ENCODE results near the gene TBC1D22A. TPM values are rescaled to one million over a fixed set of nuclear protein-coding genes. Genes with fewer than 3 reads are reported as not detected.

Gene TBC1D22A
- total RNA-seq, 1 experiment from 2014 or later, result 14.3 TPM

DNA sequence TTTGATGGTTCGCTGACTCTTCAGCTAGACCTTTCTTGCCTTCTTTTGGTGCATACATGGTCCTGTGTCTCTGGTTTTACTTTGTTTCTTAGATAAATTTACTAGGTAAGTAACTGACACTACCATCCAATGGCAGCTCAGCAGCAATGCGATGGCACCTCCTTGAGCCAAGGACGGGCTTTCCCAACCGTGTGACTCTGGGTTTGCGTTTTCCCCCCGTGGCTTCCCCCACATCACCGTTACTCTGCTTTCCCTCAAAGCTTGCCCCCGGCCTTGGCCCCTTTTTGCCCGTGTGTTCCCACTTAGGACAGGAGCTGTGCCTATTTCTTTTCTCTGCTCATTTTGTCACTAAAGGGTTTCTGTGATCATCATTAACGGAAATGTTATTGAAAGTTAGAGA is 41.5 kb downstream of the TBC1D22A start:
- no peak for DNase-seq
- POLR2A ChIA-PET (ENCODE audit: unreplicated experiment), result no interaction called here
- Histone ChIP-seq H3F3A (ENCODE audit: low read length, unreplicated experiment) (no peaks in the 10 kb centered on the region), H3K9me2 (replicated peaks; ENCODE audit: low read length) (no peaks in the 10 kb centered on the region), H4K20me1 (ENCODE audit: low read length) (no peaks in the 10 kb centered on the region), H3K36me3 (ENCODE audit: low read depth, low read length) (no peaks in the 10 kb centered on the region), H3K79me2 (ENCODE audit: low read length) (no peaks in the 10 kb centered on the region), H3K9ac (ENCODE audit: low read length) (no peak overlapping the region), H3K27ac (ENCODE audit: low read length) (no peak overlapping the region), H2AFZ (ENCODE audit: low read length) (no peak overlapping the region), H3K27me3 (ENCODE audit: low read length) (no peaks in the 10 kb centered on the region), H3K4me2 (ENCODE audit: low read length) (no peak overlapping the region), H3K4me3 (ENCODE audit: low read length) (no peak overlapping the region), H3K9me3 (ENCODE audit: low read length) (no peaks in the 10 kb centered on the region), H3K4me1 (ENCODE audit: insufficient read depth, low read length) (no peaks in the 10 kb centered on the region)
- intact Hi-C loops (cut with micrococcal nuclease), result loop anchor here (2.0 kb wide), 1 partner anchor 25 kb away; no protein-coding TSS in a partner anchor
- TF ChIP-seq EZH2phosphoT487 (IDR thresholded peaks at IDR 0.05; ENCODE audit: borderline replicate concordance, low read length) (no peak), EZH2 (IDR thresholded peaks at IDR 0.05; ENCODE audit: low read length, unreplicated experiment) (no peak)
- TF ChIP-seq, protein P1, sequence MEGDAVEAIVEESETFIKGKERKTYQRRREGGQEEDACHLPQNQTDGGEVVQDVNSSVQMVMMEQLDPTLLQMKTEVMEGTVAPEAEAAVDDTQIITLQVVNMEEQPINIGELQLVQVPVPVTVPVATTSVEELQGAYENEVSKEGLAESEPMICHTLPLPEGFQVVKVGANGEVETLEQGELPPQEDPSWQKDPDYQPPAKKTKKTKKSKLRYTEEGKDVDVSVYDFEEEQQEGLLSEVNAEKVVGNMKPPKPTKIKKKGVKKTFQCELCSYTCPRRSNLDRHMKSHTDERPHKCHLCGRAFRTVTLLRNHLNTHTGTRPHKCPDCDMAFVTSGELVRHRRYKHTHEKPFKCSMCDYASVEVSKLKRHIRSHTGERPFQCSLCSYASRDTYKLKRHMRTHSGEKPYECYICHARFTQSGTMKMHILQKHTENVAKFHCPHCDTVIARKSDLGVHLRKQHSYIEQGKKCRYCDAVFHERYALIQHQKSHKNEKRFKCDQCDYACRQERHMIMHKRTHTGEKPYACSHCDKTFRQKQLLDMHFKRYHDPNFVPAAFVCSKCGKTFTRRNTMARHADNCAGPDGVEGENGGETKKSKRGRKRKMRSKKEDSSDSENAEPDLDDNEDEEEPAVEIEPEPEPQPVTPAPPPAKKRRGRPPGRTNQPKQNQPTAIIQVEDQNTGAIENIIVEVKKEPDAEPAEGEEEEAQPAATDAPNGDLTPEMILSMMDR (conservative IDR thresholded peaks at IDR 0.05; ENCODE audit: low read depth, low read length), result no peak
- ATAC-seq, result no peak
- no TSS peak for BruUV-seq (replicated peaks)
- CTCF ChIA-PET, result interaction anchor here (0.6 kb wide), 1 partner anchor 29 kb away, joined by 5 read pairs; no protein-coding TSS in a partner anchor

DNA sequence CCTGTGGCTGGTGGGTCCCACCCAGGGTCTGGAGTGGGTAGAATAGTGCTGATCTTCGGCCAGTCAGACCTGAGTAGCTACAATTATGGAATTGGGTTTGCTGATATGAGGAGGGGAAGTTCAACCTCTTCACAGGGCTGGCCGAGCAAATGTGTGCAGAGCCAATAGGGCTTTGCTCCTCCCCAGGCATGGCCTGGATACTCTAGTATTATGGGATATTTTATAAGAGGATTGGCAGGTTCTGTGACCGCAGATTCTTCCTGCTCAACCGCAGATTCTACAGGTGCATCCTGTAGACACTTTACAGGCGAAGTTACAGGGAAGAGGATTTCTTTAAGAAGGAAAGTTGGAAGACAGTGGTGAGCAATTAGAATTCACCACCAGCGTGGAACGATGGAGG is 44.3 kb downstream of the TBC1D22A start:
- BruUV-seq (replicated peaks), result no TSS peak
- Histone ChIP-seq H4K20me1 (ENCODE audit: low read length) (no peaks in the 10 kb centered on the region), H3K4me2 (ENCODE audit: low read length) (no peak overlapping the region), H3K79me2 (ENCODE audit: low read length) (no peaks in the 10 kb centered on the region), H3K4me1 (ENCODE audit: insufficient read depth, low read length) (no peaks in the 10 kb centered on the region), H2AFZ (ENCODE audit: low read length) (no peak overlapping the region), H3K9ac (ENCODE audit: low read length) (no peak overlapping the region), H3K27me3 (ENCODE audit: low read length) (no peaks in the 10 kb centered on the region), H3F3A (ENCODE audit: low read length, unreplicated experiment) (no peaks in the 10 kb centered on the region), H3K36me3 (ENCODE audit: low read depth, low read length) (no peaks in the 10 kb centered on the region), H3K27ac (ENCODE audit: low read length) (no peak overlapping the region), H3K4me3 (ENCODE audit: low read length) (no peak overlapping the region), H3K9me3 (ENCODE audit: low read length) (no peaks in the 10 kb centered on the region), H3K9me2 (replicated peaks; ENCODE audit: low read length) (no peaks in the 10 kb centered on the region)
- no peak for TF ChIP-seq EZH2phosphoT487 (IDR thresholded peaks at IDR 0.05; ENCODE audit: borderline replicate concordance, low read length)
- TF ChIP-seq, protein P1 (conservative IDR thresholded peaks at IDR 0.05; ENCODE audit: low read depth, low read length), result no peak
- no peak for TF ChIP-seq EZH2 (IDR thresholded peaks at IDR 0.05; ENCODE audit: low read length, unreplicated experiment)
- DNase-seq (no peak), ATAC-seq (no peak)
- CTCF ChIA-PET, result interaction anchor here (0.6 kb wide), 1 partner anchor 23 kb away, joined by 3 read pairs; no protein-coding TSS in a partner anchor
- intact Hi-C loops (cut with micrococcal nuclease), result no loop called here
- POLR2A ChIA-PET (ENCODE audit: unreplicated experiment), result no interaction called here

DNA sequence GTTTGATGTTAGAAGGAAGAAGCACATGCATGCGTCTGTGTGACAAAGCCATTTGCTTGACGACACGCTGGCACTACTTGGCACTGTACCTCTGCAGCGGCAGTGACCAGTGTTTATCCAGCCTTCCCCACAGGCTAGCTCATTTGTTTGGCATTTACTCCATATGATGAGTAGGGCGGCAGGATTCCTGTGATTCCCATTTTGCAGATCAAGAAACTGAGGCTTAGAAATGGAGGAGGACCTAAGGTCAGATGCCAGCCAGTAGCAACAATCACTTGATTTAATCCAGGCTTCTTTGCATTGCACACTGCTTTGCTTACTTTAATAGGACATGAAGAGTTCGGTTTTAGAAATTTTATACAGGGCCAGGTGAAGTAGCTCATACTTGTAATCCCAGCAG is 45.0 kb downstream of the TBC1D22A start:
- POLR2A ChIA-PET (ENCODE audit: unreplicated experiment), result no interaction called here
- Histone ChIP-seq H4K20me1 (ENCODE audit: low read length) (no peaks in the 10 kb centered on the region), H3F3A (ENCODE audit: low read length, unreplicated experiment) (no peaks in the 10 kb centered on the region), H2AFZ (ENCODE audit: low read length) (no peak overlapping the region), H3K4me1 (ENCODE audit: insufficient read depth, low read length) (no peaks in the 10 kb centered on the region), H3K79me2 (ENCODE audit: low read length) (no peaks in the 10 kb centered on the region), H3K9ac (ENCODE audit: low read length) (no peak overlapping the region), H3K9me2 (replicated peaks; ENCODE audit: low read length) (no peaks in the 10 kb centered on the region), H3K27ac (ENCODE audit: low read length) (no peak overlapping the region), H3K4me2 (ENCODE audit: low read length) (no peak overlapping the region), H3K4me3 (ENCODE audit: low read length) (no peak overlapping the region), H3K27me3 (ENCODE audit: low read length) (no peaks in the 10 kb centered on the region), H3K9me3 (ENCODE audit: low read length) (no peaks in the 10 kb centered on the region), H3K36me3 (ENCODE audit: low read depth, low read length) (no peaks in the 10 kb centered on the region)
- intact Hi-C loops (cut with micrococcal nuclease), result no loop called here
- CTCF ChIA-PET, result no interaction called here
- no TSS peak for BruUV-seq (replicated peaks)
- ATAC-seq (no peak), DNase-seq (no peak)
- TF ChIP-seq, protein P1 (conservative IDR thresholded peaks at IDR 0.05; ENCODE audit: low read depth, low read length), result no peak
- no peak for TF ChIP-seq EZH2 (IDR thresholded peaks at IDR 0.05; ENCODE audit: low read length, unreplicated experiment)
- no peak for TF ChIP-seq EZH2phosphoT487 (IDR thresholded peaks at IDR 0.05; ENCODE audit: borderline replicate concordance, low read length)

All from PC-3 (cell line).